ENCODE data around the gene PKHD1.
A peak's percentile ranks its signal among the peaks of the same experiment; 100 is the strongest.

The PKHD1 gene

DNA sequence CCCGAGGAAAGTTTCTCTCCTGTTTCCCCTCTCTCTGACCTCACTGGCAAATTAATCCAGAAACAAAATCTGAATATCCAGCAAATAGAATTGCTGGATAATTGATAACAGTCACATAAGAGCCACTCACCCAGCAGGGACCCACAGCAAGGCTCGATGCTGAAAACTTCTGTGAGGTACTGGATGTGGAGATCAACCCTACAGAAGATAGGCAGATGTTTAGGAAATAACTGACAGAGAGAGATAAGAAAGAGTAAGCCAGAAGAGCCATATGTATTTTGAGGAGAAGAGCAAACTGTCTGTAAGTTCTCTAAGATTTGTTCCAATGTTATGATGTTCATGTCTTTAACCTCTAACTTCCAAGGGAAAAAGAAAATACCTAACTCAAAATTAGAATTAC is 59.7 kb downstream of the PKHD1 start:
- TF ChIP-seq, protein P1, sequence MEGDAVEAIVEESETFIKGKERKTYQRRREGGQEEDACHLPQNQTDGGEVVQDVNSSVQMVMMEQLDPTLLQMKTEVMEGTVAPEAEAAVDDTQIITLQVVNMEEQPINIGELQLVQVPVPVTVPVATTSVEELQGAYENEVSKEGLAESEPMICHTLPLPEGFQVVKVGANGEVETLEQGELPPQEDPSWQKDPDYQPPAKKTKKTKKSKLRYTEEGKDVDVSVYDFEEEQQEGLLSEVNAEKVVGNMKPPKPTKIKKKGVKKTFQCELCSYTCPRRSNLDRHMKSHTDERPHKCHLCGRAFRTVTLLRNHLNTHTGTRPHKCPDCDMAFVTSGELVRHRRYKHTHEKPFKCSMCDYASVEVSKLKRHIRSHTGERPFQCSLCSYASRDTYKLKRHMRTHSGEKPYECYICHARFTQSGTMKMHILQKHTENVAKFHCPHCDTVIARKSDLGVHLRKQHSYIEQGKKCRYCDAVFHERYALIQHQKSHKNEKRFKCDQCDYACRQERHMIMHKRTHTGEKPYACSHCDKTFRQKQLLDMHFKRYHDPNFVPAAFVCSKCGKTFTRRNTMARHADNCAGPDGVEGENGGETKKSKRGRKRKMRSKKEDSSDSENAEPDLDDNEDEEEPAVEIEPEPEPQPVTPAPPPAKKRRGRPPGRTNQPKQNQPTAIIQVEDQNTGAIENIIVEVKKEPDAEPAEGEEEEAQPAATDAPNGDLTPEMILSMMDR (IDR thresholded peaks at IDR 0.05): no peak
- no peak for DNase-seq (ENCODE audit: low spot score)
- H3K4me3 ChIP-seq: no peak overlapping the region
- no peak overlapping the region for H3K27ac ChIP-seq

DNA sequence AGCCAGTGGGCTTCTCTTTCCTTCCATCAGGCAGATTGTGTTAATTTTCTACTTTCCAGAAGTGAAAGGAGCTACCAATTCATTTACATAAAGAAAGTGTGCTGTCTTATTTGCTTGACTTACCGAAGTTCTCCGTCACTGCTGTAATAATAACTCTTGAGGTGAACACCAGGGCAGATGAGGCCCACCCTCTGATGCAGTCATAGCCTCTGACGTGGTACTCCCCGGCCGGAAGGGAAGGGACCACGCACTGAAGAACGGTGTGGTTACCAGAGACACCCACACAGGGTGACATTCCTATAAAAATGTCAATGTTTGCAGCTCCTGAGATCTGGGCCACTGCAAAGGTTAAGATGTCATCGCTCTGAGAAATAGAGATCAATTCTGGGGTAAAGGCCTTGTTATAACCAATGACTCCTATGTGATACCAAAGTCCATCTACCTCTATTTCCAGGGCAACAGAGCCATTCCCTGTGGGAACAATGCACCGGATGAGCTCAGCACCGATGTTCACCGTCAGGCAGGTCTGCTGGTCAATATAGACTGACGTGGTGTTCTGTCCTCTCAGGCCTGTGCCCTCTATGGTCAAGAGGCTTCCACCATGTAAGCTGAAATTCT is 62.9 kb downstream of the PKHD1 start:
- no peak overlapping the region for H3K27ac ChIP-seq
- TF ChIP-seq, protein P1 (IDR thresholded peaks at IDR 0.05): no peak
- no peak for DNase-seq (ENCODE audit: low spot score)
- no peak overlapping the region for H3K4me3 ChIP-seq

DNA sequence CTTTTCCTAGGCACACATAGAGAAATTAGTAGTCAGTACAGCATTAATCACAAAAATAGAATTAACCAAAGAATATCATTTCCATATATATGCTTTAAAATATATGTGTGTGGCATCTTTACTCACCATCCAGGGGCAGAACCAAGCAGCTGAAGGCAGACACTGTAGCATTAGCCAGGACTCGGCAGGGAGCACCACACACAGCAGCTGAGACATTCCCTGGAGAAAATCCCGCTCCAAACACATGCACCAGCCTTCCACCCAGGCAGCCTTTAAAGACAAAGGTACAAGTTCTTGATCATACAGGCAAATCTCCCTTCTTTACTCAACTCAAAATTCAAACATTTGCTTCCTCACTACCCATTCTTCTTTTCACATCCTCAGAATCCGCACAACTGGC is 64.7 kb downstream of the PKHD1 start:
- TF ChIP-seq, protein P1 (IDR thresholded peaks at IDR 0.05): no peak
- H3K4me3 ChIP-seq: no peak overlapping the region
- no peak overlapping the region for H3K27ac ChIP-seq
- DNase-seq (ENCODE audit: low spot score): no peak

DNA sequence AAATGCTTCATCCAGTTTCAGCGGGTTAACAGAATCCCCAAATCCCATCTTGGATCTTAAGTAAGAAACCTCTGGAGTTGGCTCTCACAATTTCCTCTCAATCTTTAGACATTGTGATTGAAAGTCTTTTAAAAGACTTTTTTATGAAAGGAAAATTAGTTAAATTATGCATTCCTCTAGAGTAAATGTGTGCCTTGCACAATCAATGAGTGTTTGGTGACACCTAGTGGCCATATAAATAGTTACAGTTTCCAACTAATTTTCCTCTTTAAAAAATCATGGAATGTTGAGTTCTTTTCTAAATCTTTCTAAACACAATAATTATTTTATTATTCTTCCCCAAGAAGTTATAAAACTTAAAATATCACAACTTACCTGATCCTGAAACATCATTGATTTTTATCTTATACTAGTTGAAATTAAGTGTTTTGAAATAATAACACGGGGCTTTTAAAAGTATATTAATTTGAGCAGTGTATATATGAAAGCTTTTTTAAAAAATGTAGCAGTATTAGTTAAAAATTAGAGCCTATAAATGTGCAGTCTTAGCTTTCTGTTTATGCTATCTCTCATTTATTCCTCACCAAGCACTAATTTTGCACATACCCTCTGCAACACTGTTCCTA is 66.4 kb downstream of the PKHD1 start:
- H3K27ac ChIP-seq: no peak overlapping the region
- DNase-seq (ENCODE audit: low spot score): no peak
- TF ChIP-seq, protein P1 (IDR thresholded peaks at IDR 0.05): peak; percentile 38
- no peak overlapping the region for H3K4me3 ChIP-seq

DNA sequence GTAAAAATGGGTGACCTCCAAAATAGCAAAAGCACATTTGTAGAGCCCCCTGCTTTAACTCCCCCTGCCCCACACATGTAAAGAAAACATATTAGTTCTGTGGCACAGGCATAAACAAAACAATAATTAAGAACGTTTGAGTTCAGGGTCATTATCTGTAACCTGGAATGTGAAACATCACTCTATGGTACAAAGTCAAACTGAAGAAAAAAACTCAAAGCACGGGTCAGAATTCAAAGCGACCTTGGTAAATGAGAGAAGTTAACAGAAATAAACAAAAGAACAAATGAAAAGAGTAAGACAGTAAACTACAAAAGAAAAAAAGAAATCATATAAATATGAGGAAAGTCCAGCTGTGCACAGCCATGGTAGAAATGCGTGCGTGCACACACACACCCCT is 67.5 kb downstream of the PKHD1 start:
- no peak overlapping the region for H3K27ac ChIP-seq
- TF ChIP-seq, protein P1 (IDR thresholded peaks at IDR 0.05): no peak
- DNase-seq (ENCODE audit: low spot score): no peak
- no peak overlapping the region for H3K4me3 ChIP-seq

DNA sequence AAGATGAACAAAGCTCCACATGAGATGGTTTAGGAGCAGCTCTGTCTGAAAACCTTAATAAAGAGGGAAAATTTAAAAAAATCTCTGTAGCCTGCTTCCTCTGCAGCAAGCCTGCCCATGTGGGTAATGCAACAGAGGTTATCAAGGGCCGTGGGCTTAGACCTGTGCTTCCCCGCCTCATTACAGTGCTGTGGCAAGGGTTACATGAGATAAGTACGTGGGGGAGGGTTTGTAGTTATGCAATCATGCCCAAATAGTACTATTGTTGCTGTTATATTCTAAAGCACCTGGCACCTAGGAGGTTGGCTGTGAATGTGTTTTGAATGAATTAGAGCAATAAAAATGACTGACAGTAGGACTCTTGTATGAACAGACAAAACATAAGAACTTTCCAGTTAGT is 68.3 kb downstream of the PKHD1 start:
- no peak for DNase-seq (ENCODE audit: low spot score)

More for the DNA sequence above, 68.3 kb downstream of the PKHD1 start:
- Histone ChIP-seq H3K27ac (no peak overlapping the region), H3K4me3 (no peak overlapping the region)
- TF ChIP-seq, protein P1 (IDR thresholded peaks at IDR 0.05): no peak
